PFSK-1 (cell line): Measurements from ENCODE around the gene TAGLN.

Experiments
- FOXP2 ChIP-seq: optimal IDR thresholded peaks from 2 replicates; pipeline ENCODE3; 2011; ENCODE audit warnings: borderline replicate concordance, control low read depth, inconsistent platforms; ENCODE audit not compliant: insufficient read depth; ENCODE audit errors: extremely low read length, extremely low read depth
- POLR2AphosphoS5 ChIP-seq: IDR thresholded peaks from 2 replicates; pipeline ENCODE4 v1.6.1; 2012; ENCODE audit warnings: low read depth, mild to moderate bottlenecking, control low read depth, low read length, moderate library complexity

- TF ChIP-seq POLR2AphosphoS5 = no peak
- TF ChIP-seq FOXP2 = no peak
Measured at GRCh38 chr11:117166491-117166890, 32.7 kb upstream of the TAGLN start.
